Testis (tissue), 2 donors: ENCODE data around the gene LRRC56.

Experiments
- CTCF ChIP-seq, 3 experiments: fragments of 450-650 bp in 2 of 3; fragments of 200-600 bp in 1 of 3; sonication (generic) in 1 of 3; IDR thresholded peaks; one replicate each; pipeline ENCODE4 v1.5.1; 2016 to 2019; ENCODE audit warnings: antibody characterized with exemption in 3 of 3, mild to moderate bottlenecking in 2 of 3, moderate library complexity in 1 of 3
- POLR2A ChIP-seq: fragments of 450-650 bp; IDR thresholded peaks from one replicate; pipeline ENCODE4 v1.6.1; 2017; ENCODE audit warnings: antibody characterized with exemption, mild to moderate bottlenecking, moderate library complexity

- TF ChIP-seq POLR2A, result no peak
- TF ChIP-seq CTCF (IDR thresholded peaks at IDR 0.05), result no peak
Measured at GRCh38 chr11:586376-587316, 49.3 kb downstream of the LRRC56 start.
